HG03521 (cell line): Measurements from ENCODE around the gene CTH.
"Not testable (repeated sequence)": the region's sequence is repeated elsewhere in the genome, so short reads cannot be mapped to it uniquely, and the experiment has no call there.

ENCODE experiments used
- ATAC-seq: cut with Tn5 transposase; IDR thresholded peaks from one replicate; pipeline ENCODE4 v1.9.1; 2021; ENCODE audit warnings: mild to moderate bottlenecking, moderate library complexity; ENCODE audit not compliant: unreplicated experiment

Gene CTH

DNA sequence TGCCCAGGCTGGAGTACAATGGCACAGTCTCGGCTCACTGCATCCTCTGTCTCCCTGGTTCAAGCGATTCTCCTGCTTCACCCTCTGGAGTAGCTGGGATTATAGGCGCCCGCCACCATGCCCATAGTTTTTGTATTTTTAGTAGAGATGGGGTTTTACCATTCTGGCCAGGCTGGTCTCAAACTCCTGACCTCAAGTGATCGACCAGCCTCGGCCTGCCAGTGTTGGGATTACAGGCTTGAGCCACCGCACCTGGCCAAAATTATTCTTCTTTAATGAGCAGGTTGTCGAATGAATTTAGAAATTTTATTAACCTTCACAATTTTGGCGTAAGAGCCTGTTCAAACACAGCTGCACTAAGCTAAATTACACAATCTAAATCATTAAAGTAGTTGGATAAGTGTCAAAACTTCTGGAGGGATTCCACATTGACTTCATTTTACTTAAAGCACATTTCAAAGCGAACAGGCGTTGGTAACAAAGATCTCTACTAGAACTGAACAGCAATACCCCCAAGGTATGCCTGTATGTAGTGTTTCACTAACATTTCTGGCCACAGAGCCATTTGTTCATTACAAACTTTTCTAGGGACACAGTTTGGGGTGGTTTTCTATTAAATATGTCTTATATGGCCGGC lies 5.2 kb upstream of the CTH start:
- ATAC-seq, result no peak

DNA sequence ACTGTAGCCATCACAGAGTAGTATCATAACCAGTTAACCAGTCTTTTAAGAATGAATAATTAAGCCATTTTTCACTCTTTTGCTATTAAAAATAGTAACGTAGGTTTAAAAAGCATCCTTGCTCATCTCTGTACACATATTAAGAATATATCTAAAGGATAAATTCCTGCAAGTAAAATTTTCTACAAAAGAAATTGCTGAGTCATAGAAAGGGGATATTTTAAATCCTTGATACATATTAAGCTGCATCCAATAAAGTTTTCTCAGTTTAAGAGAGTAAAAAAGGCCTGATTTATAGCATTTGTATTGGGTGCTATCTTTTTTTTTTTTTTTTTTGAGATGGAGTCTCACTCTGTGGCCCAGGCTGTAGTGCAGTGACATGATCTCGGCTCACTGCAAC lies 1.9 kb upstream of the CTH start:
- ATAC-seq, result no peak

GRCh38 chr1:70411360-70411844 lies 334 bp downstream of the CTH start:
- no peak for ATAC-seq

DNA sequence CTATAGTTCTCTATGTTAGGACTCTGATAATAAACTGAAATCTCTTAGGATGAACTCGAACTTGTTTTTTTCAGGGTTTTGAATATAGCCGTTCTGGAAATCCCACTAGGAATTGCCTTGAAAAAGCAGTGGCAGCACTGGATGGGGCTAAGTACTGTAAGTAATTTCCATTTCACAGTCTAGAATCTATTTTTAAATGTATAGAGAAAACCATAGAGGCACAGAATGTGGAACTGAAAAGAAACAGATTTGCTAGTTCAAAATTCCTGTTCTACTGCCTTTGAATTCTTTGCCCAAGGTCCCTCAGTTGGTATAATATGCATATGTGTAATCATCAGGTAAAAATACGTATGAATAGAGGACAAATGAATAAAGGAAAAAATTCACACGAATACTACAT lies 4.8 kb downstream of the CTH start:
- ATAC-seq, result no peak

GRCh38 chr1:70418973-70419734 lies 8.1 kb downstream of the CTH start:
- ATAC-seq, result not testable (repeated sequence)

DNA sequence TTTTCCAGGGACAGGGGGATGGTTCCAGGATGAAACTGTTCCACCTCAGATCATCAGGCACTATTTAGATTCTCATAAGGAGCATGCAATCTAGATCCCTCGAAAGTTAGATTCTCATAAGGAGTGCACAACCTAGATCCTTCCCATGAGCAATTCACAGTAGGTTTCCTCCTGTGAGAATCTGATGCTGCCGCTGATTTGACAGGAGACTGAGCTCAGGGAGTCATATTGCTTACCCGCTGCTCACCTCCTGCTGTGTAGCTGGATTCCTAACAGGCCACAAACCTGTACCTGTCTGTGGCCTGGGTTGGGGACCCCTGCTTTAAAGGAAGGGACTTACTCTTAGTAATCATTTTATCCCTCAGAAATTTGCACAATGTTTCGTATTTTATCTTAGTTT lies 9.3 kb downstream of the CTH start:
- ATAC-seq, result no peak

- no peak for ATAC-seq
These were observed 15.4 kb downstream of the CTH start for GRCh38 chr1:70426154-70427131.

GRCh38 chr1:70427976-70428375 lies 16.9 kb downstream of the CTH start:
- no peak for ATAC-seq

DNA sequence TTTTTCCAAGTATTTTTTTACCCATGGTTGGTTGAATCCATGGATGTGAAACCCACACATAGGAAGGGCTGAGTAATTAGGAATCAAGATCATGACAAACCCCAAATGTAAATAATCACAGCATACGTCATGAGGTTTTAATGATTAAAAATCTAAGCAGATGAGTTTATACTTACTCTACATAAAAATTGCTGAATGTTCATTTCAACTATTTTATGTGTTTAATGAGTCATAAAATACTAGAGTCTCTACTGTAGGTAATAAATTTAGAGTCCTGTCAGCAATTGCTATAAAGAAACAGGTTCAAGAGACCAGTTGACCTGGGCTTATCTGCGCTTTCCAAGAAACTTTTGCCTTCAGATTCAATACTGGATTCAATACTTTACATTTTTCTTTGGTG lies 18.2 kb downstream of the CTH start:
- ATAC-seq, result no peak

GRCh38 chr1:70429757-70430156 lies 18.7 kb downstream of the CTH start:
- no peak for ATAC-seq

- no peak for ATAC-seq
These were observed 20.2 kb downstream of the CTH start for GRCh38 chr1:70431317-70431716.

DNA sequence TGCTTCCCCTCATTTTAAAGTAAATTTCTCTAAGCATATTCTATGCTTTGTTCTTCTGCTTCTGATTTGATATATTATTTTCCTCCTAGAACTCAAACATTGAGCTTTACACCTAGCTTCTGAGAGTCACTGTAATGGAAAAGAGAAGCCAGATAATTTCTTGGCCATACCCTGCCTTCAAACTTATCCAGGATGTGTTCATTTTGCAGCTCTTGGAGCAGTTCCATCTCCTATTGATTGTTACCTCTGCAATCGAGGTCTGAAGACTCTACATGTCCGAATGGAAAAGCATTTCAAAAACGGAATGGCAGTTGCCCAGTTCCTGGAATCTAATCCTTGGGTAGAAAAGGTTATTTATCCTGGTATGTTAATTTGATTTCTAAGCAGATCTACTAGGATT lies 20.8 kb downstream of the CTH start:
- no peak for ATAC-seq

DNA sequence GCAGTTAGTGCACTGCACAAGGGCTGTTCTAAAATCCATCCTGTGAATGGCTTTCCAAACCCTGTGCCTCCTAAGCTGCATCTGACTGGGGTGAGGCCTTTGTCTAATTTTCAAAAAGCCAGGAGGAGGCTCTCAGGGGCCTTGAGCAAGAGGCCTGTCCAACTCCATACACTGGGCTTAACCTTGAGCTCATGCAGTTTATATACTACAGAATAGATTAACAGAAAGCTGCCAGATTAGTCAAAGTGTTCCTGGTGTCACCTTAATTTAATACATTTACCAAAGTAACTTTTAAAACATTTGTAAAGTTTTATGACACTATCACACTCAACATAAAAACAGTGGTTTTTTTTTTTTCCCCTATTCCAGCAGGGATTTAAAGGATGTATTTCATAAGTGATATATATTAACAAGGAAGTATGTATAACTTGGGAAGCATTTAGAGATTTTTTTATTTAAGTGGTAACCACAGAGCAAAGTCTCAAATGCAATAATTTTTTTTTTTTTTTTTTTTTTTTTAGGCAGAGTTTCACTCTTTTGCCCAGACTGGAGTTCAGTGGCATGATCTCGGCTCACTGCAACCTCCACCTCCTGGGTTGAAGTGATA lies 23.3 kb downstream of the CTH start:
- ATAC-seq, result no peak

DNA sequence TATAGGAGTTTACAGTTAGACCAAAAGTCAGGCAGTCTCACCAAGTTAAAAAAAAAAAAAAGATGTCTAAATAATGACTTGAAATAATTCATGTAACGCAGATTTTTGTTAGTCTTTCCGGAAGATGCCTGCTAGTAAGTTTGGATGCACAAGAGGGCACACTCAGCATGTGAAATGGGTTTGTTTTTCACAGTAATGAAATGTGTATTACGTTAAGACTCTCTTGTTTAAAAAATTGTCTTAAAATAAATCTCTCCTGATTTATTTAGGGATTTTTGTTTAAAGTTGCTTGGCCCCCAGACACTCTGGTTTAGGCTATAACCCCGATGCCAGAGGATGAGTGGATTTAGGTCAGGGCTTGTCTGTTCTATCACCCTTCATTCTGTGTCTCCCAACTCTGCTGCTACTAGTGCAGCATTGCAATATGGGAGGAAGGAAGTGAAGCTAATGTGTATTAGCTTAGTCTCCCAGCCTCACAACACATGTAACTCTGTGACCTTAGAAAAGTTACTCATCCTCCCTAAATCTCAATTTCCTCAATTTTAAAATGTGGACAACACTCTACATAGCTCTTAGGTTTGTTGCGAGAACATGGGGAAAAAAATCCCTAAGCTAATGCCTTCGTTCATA lies 25.7 kb downstream of the CTH start:
- no peak for ATAC-seq

- no peak for ATAC-seq
These were observed 27.5 kb downstream of the CTH start for GRCh38 chr1:70438529-70438928.

DNA sequence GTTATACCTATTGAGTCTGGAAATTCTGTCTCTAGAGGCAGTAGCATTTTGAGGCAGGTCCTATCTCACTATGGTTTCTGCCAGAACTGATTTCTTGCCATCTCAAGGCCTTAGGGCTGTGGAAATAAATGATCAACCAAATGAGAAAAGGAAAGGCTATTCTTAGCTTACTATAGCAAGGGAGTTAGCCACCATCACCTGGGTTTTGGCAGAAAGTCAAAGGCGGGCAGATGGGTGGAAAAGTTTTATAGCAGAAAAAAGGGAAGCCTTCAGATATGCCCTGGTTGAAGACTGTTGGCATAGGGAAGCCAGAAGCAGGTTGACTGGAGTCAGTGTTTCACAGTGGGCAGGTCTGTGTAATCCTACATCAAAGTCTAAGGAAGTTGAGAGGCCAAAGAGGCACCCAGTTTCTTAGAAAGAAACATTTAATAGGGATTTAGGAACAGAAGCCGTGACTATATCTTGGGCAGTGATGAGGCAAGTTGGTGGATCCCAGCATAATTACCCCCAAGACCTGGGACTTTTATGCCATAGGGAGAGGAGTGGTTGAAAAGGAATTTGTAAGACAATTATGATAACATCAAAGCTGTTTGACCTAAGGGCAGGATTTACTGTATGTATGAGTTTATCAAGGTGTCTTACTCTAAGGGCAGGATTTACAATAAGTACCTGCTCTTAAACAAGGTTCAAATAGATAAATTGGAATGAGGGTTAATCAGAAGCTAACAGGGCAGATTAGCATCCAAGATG lies 29.7 kb downstream of the CTH start:
- no peak for ATAC-seq

GRCh38 chr1:70441392-70442035 lies 30.4 kb downstream of the CTH start:
- no peak for ATAC-seq

DNA sequence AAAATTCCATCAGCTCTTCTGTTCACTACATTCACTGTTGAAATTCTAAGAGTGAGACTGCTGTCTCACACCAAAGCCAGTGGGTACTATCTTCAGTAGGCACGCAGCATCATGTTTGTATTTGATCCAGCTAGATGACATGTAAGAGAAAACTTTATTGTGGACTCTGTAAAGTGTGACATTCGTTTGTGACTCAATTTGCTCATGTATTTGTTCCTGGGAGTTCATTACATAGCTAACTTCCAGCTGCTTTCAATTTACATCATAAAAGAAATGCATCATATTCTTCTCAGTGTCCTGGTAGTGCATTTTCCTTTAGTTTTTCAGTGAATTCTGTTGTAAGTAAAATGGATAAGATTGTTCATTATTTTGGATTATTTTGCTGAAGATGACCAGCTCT lies 31.4 kb downstream of the CTH start:
- ATAC-seq, result no peak

DNA sequence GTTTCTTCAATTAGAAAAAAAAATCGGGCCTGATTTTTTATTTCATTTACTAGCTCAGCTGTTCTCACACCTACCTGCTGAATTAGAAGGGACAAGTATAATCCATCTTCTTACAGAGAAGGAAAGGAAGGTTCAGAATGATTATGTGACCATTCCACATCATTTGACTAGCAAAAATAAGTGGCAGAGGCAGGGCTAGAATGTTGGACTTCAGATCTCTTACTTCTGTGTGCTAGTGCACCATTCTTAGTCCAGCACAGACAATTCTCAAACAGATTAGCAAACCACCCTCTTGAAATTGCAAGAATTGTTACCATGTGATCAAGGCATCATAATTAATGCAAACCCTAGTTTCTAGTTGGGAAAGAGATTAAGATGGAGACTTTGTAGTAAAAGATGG lies 32.7 kb downstream of the CTH start:
- ATAC-seq, result no peak
